GM21526 (cell line): ENCODE results near the gene CHMP3.
"Not testable (repeated sequence)": the region's sequence is repeated elsewhere in the genome, so short reads cannot be mapped to it uniquely, and the experiment has no call there.

Experiments used
- ATAC-seq: cut with Tn5 transposase; IDR thresholded peaks from one replicate; pipeline ENCODE4 v1.9.1; 2021; ENCODE audit warnings: moderate library complexity; ENCODE audit not compliant: unreplicated experiment, low FRiP score

The CHMP3 gene

DNA sequence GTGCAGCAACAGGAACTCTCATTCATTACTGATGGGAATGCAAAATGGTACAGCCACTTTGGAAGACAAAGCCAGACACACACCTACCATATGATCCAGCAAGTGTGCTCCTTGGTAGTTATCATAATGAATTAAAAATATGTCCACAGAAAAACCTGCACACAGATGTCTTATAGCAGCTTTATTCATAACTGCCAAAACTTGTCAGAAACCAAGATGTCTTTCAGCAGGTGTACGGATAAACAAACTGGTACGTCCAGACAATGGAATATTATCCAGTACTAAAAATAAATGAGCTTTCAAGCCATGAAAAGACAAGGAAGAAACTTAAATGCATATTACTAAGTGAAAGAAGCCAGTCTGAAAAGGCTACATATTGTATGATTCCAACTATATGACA is 50.4 kb downstream of the CHMP3 start:
- ATAC-seq: no peak

DNA sequence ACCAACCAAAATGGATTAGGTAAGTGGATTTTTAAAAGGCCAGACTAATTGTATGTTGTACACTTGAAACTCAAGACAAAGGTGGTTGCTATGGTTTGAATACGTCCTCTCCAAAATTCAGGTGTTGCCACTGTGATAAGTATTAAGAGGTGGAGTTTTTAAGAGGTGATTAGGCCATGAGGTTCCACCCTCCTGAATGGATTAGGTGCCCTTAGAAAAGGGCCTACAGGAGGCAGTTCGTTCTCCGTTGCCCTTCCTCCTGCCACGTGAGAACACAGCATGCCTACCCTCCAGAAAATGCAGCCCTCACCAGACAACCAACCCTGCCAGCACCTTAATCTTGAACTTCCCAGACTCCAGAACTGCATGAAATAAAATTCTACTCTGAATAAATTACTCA is 51.2 kb downstream of the CHMP3 start:
- ATAC-seq: no peak

DNA sequence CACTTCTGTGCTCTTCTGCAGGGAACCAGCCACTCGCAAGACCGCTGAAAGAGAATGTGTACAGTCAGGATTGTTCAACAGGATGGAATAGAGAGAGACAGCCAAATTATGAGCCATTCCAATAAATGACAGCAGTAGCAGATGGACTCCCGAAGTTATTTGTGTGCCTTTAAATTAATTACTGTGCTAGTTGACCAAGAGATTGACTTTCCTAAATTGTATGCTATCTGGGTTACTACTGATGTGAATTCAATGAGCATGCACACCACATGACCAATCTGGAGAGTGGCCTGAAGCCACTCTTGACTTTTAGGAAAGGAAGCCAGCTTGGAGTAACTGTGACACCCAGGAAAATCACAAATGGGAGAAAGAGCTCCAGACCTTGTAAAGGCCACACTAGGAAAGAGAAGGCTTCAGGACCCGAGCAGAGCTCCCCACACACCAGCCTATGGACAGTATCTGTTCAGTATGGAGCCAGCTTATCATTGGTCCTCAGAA is 52.8 kb downstream of the CHMP3 start:
- no peak for ATAC-seq

DNA sequence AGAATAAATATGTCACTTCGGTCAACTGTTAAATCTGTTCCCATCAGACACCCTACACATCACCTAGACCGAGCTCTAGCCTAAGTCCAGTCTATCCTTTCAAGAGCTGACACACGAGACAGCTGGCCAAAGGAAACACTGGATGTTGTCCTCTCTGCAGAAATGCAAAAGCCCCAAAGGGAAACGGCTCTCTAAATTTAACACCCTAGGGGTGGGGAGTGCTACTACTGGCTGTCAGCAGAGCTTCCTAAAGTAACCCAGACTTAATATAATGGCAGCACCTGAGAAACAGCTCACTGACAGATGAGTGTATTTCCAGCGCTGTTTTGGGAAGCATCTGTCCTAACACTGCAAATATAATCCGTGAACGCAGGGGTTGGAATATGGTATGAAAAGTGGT is 55.6 kb downstream of the CHMP3 start:
- no peak for ATAC-seq

DNA sequence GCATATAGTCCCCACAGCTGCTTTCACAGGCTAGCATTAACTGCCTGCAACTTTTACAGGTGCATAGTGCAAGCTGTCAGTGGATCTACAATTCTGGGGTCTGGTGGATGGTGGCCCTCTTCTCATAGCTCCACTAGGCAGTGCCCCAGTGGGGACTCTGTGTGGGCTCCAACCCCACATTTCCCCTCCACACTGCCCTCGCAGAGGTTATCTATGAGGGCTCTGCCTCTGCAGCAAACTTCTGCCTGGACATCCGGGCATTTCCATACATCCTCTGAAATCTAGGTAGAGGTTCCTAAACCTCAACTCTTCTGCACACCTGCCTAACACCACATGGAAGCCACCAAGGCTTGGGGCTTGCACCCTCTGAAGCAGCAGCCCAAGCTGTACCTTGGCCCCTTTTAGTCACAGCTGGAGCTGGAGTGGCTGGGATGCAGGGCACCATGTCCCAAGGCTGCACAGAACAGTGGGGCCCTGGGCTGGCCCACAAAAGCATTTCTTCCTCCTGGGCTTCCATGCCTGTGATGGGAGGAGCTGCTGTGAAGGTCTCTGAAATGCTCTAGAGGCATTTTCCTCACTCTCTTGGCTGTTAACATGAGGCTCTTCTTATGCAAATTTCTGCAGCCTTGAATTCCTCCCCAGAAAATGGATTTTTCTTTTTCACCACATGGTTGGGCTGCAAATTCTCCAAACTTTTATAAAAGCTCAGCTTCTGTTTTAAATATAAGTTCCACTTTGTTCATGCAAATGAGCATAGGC is 62.7 kb downstream of the CHMP3 start:
- no peak for ATAC-seq

DNA sequence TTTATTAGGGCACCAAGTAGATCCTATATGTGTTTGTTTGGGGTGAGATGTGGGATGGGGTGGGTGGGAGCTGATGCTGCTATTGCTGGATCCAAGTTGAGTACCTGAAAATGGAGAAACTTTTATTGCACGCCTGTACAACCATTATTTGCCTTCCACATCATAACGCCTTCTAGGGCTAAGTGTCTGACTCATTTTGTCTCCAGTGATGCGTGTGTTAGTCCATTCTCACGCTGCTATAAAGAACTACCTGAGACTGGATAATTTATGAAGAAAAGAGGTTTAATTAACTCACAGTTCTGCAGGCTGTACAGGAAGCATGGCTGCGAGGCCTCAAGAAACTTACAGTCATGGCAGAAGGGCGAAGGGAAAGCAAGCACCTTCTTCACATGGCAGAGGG is 63.9 kb downstream of the CHMP3 start:
- no peak for ATAC-seq

DNA sequence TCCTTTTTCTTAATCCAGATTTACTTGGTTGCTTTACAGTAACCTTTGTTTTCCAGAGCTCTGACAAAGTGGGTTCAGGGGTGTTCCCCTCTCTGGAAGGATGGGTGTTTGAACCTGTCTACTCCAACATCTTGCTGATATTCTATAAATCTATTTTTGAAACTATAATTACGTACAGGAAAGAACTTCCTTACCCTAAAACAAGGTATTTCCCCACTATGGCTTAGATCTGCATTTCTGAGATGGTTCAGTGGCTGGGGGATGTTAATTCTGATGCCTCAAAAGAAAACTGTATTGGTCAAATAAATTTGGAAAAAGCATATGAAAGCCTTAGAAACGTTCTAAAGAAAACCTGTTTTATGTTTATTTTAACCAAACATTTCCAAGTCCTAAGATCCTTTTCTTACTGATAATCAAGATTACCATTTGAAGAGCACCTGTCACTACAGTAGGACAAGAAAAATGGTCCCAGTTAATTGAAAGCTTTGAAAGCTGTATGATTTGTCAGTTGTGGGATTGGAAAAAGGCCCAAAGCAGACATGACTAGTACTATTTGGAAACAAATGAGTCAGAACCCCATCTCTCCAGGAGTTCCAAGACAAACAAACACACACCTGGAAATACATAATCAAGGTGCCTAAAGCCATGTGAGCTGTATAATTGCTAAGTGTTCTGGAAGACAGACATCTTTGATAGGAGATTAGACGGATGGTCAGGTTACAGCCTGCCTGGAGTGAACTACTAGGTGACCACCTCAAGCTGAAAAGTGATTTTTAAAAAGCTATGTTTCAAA is 64.6 kb downstream of the CHMP3 start:
- no peak for ATAC-seq

DNA sequence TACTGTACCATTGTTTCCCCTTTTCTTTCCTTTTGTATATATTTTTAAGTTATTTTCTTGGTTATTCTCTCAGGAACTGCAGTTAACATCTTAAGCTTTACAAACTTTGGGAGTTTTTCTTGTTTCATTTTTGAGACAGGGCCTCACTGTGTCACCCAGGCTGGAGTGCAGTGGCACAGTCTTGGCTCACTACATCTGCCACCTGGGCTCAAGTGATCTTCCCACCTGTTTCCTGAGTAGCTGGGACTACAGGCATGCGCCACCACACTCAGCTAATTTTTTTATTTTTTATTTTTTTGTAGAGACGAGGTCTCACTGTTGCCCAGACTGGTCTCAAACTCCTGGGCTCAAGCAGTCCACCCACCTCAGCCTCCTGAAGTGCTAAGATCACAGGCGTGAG is 66.9 kb downstream of the CHMP3 start:
- not testable (repeated sequence) for ATAC-seq

DNA sequence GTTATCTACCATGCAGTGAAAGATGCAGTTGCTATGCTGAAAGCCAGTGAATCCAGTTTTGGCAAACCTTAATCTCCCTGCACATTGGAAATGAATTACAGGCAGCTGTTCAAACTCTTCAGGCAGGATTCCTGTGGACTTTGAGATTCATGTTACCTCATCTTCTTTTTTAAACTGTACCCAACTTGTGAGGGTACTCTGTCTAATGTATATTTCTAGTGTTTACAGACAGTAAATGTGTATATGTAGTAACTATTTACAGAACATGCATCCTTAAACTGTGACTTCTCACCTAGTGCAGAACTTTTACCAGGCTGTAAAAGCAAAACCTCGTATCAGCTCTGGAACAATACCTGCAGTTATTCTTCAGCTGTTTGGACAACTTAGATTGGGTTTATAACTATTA is 71.2 kb downstream of the CHMP3 start:
- ATAC-seq: no peak

DNA sequence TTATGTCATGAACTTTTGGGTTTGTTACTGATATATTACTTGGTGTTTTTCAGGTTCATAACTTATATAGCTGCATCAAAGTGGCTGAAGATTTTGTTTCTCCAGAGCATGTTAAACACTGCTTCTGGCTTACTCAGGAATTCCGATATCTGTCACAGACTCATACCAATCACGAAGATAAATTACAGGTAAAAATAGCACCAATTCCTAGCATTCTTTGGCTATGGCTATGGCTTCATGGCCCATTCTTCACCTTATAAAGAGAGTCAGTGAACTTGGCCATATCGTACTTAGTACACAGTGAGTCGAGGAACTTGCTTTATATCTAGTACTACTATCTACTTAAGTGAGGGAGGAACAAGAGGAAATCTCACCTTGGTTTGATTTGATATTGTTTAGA is 72.2 kb downstream of the CHMP3 start:
- ATAC-seq: no peak

DNA sequence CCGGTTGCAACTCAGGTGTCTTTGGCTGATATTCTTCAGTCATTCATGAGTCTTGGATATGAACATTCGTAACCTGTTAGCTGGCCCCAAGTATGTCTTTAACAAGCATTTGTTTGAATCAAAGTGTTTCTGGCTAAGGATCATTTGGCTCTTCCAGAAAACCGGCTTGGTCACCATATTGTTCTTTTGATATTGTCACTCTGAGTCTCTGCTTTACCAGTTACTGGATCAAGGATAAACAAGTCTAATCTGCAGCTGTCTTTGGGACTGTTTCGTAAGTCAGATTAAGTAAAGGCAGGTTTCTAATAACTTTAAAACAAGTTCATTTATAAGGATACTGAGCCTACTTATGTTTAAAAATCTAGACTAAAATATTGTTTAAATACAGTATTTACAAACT is 73.0 kb downstream of the CHMP3 start:
- ATAC-seq: no peak

DNA sequence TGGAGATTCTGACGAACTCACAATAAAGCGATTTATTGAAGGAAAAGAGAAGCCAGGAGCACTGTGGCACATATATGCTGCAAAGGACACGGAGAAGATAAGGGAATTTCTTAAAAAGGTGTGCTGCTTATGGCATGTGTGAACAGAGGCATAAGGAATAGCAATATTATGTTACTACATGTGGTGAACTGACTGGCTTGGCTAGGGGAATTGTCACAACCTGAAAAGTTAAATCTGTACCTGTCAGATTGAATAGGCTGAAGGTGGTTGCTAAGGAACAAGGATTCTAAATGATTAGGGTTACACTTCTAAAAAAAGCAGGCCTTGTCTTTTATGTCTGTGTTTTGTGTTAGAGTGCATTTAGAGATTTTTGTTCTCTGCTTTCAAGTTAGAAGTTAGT is 73.7 kb downstream of the CHMP3 start:
- no peak for ATAC-seq

DNA sequence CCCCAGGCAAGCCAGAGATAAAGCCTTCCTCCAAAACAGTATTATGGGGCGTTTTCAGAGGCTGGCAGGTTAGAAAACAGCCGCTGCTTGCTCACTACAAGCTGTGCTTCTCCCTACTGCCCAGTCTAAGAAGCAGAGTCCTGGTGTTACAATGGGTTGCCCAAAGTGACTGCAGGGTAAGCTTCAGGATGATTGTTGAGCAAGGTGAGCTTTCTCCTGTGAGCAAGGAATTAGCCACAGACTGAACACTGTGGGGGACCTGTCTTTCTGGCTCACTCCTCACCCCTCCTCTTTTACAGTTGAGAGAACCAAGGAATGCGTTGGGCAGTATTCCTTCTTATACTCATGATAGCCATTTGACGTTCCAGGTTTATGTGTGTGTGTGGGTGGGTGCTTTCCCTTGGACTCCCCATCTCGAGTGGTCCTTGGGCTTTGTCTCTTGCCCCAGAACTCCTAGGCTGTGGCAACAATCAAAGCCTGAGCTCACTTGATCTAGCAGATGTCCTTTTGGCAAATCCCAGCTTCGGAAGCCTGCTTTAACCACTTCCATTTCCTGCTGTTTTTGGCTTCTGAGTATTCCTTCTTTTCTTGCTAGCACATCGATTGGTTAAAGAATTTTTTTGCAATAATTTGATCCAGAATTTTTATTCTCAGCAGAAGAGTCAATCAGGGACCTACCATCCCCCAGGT is 74.5 kb downstream of the CHMP3 start:
- no peak for ATAC-seq

DNA sequence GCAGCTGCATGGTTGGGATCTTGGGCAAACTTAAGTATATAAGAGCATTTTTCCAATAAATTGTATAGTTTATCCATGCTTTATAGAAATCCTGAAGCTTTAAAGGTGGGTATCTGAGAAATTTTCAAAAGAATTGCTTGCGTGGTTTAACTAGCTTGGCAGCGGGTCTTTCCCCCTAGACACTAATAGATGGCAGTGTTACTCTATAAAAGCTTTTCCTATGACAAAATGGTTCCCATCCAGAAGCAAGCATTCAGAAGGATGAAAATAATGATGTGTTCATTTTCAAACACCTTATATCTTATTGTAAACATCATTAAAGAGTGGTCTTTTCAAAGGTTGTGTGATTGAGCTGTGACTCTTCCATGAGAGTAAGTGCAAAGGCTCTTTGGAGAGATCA is 76.2 kb downstream of the CHMP3 start:
- ATAC-seq: no peak

DNA sequence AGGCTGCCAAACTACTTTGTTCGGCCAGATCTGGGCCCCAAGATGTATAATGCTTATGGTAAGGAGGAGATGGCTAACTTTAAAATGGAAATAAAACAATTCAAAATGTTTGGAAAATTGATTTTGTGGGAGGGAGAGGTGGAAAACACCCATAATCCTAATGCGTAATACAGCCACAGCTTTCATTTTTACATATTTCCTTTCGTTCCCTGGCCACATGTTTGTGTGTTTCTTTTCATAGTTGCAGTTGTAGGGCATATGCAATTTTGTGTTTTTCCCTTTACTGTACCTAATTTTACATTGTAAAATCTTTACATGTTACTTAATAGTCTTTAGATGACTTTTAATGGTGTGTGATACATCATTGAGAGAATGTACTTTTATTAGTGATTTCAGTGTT is 77.4 kb downstream of the CHMP3 start:
- ATAC-seq: no peak

DNA sequence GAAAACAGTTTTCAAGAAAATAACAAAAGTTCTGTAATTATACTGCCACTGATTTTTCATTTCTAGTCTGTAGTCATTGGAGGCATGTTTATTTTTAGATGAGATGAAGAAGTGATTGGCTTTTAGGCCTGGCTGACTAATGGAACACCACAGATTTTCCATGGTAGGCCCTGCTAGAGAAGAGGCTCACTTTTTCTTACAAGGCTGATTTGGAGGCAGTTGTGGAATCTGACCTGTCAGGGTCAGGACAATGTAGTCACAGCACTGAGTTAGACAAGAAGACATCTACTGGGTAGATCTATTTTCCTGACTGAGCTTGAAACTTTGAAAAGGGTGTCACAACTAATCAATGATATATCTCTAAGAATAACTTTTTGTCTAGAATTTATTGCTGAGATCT is 78.1 kb downstream of the CHMP3 start:
- ATAC-seq: no peak

DNA sequence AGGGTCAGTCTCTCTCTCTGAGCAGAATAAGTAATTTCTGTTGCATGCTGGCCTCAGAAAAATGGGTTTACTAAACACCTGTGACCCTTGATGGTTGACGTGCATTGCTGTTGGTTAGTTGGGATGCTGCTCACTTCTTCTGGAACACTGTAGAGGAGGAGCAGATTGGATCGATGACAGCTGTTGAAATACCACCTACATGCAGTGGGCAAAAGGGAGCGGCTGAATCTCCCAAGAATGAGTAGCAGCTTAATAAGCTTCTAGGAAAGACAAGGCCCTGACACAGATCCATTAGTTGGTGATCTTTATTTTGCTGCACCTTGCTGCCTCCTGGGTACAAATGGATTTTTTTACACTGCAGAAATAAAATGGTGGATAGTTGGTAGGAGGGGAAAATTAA is 78.9 kb downstream of the CHMP3 start:
- ATAC-seq: no peak

DNA sequence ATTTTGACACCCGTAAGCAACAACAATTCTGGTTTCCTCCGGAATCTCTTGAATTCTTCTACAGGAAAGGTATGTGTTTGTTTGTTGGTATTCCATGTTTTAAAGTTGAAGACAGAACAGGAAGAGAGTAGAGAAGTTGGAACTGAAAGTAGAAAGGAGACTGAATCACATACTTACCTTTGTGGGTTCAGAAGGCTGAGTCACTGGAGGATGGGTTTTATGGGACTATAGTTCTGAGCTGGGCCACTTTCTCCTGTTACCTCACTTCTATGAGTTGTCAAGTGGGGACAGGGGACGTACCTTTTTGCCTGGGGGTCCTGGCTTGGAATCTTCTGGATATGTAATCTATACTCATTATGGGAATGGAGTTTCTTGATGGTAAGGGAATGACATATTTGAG is 81.2 kb downstream of the CHMP3 start:
- no peak for ATAC-seq

DNA sequence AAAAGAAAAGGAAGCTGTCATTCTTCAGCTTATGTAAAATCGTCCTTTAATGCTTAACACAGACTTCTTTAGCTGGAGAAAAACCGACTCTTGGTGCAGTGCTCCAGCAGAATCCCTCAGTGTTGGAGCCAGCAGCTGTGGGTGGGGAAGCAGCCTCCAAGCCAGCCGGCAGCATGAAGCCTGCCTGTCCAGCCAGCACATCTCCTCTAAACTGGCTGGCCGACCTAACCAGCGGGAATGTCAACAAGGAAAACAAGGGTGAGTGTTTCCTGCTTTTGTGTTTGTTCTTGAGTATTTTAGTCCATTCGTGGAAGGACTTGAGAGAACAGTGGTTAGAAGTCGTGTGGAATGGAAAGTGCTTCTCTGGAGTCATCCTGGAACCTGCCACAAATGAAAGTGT is 83.1 kb downstream of the CHMP3 start:
- ATAC-seq: no peak

DNA sequence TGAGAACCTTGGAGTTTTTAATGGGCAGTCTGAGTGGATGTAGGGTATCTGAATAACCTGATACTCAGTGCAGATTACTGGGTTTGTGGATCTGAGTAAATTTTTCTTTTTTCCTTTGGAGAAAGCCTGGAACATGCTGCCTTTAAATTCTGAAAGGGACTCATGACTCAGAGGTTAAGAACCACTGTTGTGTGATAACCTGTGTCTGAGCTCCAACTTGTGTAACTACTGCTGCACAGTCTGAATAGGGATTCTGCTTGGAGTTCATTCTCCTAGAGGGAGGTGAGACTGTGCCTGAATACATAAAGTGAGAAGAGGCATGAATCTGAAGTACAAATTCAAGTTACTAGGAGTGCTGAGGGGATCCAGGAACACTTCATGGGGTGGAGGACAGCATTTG is 85.9 kb downstream of the CHMP3 start:
- ATAC-seq: no peak

DNA sequence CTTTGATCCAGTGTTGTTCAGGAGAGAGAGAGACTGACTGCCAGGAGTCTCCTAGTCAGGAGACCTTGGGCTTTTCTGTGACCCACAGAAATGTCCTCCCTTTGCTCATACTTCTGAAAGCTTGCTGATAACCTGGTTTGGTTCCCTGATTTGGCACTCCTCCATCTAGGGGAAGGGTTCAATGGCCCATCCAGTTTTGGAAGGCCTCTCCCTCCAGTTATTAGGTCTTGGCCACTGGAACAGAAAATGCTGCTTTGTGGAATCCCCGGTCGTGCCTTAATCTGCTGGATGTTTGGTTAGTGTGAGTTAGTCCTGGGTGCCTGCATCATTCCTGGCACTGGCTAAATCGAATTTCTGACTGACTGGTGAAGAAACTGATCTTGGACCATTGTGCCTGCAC is 86.3 kb downstream of the CHMP3 start:
- ATAC-seq: no peak
